ENCODE measurements around the gene ELFN2.

Gene ELFN2

GRCh38 chr22:37432708-37433054 is 5.4 kb upstream of the ELFN2 start:
- Mint-ChIP-seq H3K27me3 (ENCODE audit: low read depth) (peaks cover 49% of the 10 kb centered on the region), H3K9me3 (peaks cover 5% of the 10 kb centered on the region), H3K36me3 (ENCODE audit: low read depth) (no peaks in the 10 kb centered on the region), H3K27ac (peak overlapping the region; percentile 19 to 65 (median 34)), H3K4me1 (peaks cover 21% of the 10 kb centered on the region), H3K4me3 (no peak overlapping the region)
- no peak for TF ChIP-seq CTCF (IDR thresholded peaks at IDR 0.05; ENCODE audit: unreplicated experiment in 3 of 3)

GRCh38 chr22:37431801-37432707 is 4.8 kb upstream of the ELFN2 start:
- Mint-ChIP-seq H3K4me3 (no peak overlapping the region), H3K4me1 (peaks cover 21% of the 10 kb centered on the region), H3K9me3 (peaks cover 5% of the 10 kb centered on the region), H3K27ac (peak overlapping the region; percentile 21 to 65 (median 34)), H3K27me3 (ENCODE audit: low read depth) (peaks cover 52% of the 10 kb centered on the region), H3K36me3 (ENCODE audit: low read depth) (no peaks in the 10 kb centered on the region)
- TF ChIP-seq CTCF (IDR thresholded peaks at IDR 0.05; ENCODE audit: unreplicated experiment in 3 of 3) = no peak

GRCh38 chr22:37431366-37431765 is 4.1 kb upstream of the ELFN2 start:
- Mint-ChIP-seq H3K36me3 (ENCODE audit: low read depth) (no peaks in the 10 kb centered on the region), H3K4me3 (peak overlapping the region in 1 of 3 experiments; percentile 33), H3K27me3 (ENCODE audit: low read depth) (peaks cover 59% of the 10 kb centered on the region), H3K4me1 (peaks cover 21% of the 10 kb centered on the region), H3K9me3 (peaks cover 5% of the 10 kb centered on the region), H3K27ac (no peak overlapping the region)
- TF ChIP-seq CTCF (IDR thresholded peaks at IDR 0.05; ENCODE audit: unreplicated experiment in 3 of 3) = no peak

- Mint-ChIP-seq H3K27ac (no peak overlapping the region), H3K4me3 (peak overlapping the region in 1 of 3 experiments; percentile 39), H3K4me1 (peaks cover 25% of the 10 kb centered on the region), H3K9me3 (peaks cover 5% of the 10 kb centered on the region), H3K27me3 (ENCODE audit: low read depth) (peaks cover 63% of the 10 kb centered on the region), H3K36me3 (ENCODE audit: low read depth) (no peaks in the 10 kb centered on the region)
- no peak for TF ChIP-seq CTCF (IDR thresholded peaks at IDR 0.05; ENCODE audit: unreplicated experiment in 3 of 3)
Observed at GRCh38 chr22:37430941-37431340, 3.7 kb upstream of the ELFN2 start.

- TF ChIP-seq CTCF (IDR thresholded peaks at IDR 0.05; ENCODE audit: unreplicated experiment in 3 of 3) = peak; percentile 73 to 85 (median 78)
- no peaks in the 10 kb centered on the region for H3K36me3 Mint-ChIP-seq (ENCODE audit: low read depth)
- H3K27ac Mint-ChIP-seq = peak overlapping the region in 1 of 3 experiments; percentile 6
- H3K27me3 Mint-ChIP-seq (ENCODE audit: low read depth) = peaks cover 78% of the 10 kb centered on the region
- H3K4me3 Mint-ChIP-seq = peak overlapping the region; percentile 75 to 83 (median 79)
- H3K9me3 Mint-ChIP-seq = peaks cover 5% of the 10 kb centered on the region
- H3K4me1 Mint-ChIP-seq = peaks cover 31% of the 10 kb centered on the region
Observed at GRCh38 chr22:37428649-37429586, 1.6 kb upstream of the ELFN2 start.
